Gastrocnemius medialis (tissue), 4 donors: ENCODE results near the gene NR2E1.

ENCODE experiments used
- CTCF ChIP-seq, 5 experiments: fragments of 450-650 bp in 3 of 5; fragments of 200-600 bp in 2 of 5; sonication (generic) in 2 of 5; IDR thresholded peaks in 4 of 5; conservative IDR thresholded peaks in 1 of 5; 1 replicate in 4 of 5; 2 replicates in 1 of 5; pipeline ENCODE4 v1.5.1; 2016 to 2019; ENCODE audit warnings: antibody characterized with exemption in 5 of 5, mild to moderate bottlenecking in 3 of 5, moderate library complexity in 3 of 5
- POLR2A ChIP-seq, 2 donors: fragments of 450-650 bp; IDR thresholded peaks; one replicate each; pipeline ENCODE4 v1.6.1; 2017; ENCODE audit warnings: antibody characterized with exemption in 2 of 2, mild to moderate bottlenecking in 2 of 2, moderate library complexity in 2 of 2

GRCh38 chr6:108156180-108156937, 9.5 kb upstream of the NR2E1 start:
- TF ChIP-seq CTCF (IDR thresholded peaks at IDR 0.05 in 4 of 5, conservative IDR thresholded peaks at IDR 0.05 in 1 of 5), result no peak
- no peak for TF ChIP-seq POLR2A (IDR thresholded peaks at IDR 0.05)
